Medulla oblongata (tissue), 1 donor: ENCODE measurements around the gene RNF115.
"Not testable (repeated sequence)": the region's sequence is repeated elsewhere in the genome, so short reads cannot be mapped to it uniquely, and the experiment has no call there.

Source experiments
- DNase-seq: peaks from one replicate; pipeline ENCODE4 v3.0.0-alpha.2; 2015; ENCODE audit errors: extremely low spot score

The RNF115 gene

GRCh38 chr1:145823565-145824498, at the start of gene RNF115, which contains the start of gene POLR3C:
Gene RNF115, minus strand, starts transcription at chr1:145824095. Its CDS starts 222 bp downstream, at chr1:145823873.
Gene POLR3C, plus strand, starts transcription at chr1:145824200. Its CDS starts 1,577 bp downstream, at chr1:145825777.
- DNase-seq = peak; percentile 90

DNA sequence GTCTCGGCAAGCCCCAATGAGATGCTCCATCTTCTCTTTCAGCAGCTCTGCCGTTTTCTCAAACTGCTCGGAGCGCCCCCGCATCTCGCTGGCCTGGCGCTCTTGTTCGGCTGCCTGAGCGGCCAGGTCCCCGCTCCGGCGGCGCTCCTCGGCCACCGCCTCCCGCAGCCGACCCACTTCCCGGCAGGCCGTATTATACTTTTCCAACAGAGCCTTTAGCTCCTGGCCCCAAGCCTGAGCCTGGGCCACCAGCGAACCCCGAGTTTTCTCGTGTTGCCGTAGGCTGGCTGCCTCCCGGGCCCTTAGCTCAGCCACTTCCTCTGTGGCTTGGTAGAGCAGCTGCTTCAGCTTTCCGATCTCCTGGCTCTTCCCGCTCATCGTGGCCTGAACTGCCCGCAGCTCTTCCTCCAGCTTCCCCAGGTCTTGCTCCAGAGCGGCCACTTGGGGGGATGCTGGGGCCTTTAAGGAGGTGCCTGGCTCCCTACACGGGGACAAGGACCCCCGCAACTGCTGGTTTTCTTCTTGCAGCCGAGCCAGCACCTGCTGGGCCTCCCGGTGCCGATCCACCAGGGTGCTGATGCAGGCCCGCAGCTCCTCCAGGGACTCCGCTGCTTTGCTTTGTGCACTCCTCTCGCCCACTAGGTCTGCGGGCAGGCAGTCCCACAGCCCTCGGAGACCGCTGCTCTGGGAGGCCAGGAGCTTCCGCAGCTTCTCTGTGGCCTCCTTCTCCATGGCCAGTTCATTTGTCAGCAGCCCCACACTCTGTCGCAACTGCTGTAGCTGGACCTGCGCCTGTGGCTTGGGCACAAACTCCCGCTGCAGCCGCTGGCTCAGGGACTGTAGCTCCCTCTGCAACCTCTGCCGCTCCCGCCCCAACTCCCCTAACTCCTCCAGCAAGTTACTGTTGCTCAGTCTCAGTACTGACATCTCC, 48.4 kb upstream of the RNF115 start:
- peak; percentile 46 for DNase-seq

DNA sequence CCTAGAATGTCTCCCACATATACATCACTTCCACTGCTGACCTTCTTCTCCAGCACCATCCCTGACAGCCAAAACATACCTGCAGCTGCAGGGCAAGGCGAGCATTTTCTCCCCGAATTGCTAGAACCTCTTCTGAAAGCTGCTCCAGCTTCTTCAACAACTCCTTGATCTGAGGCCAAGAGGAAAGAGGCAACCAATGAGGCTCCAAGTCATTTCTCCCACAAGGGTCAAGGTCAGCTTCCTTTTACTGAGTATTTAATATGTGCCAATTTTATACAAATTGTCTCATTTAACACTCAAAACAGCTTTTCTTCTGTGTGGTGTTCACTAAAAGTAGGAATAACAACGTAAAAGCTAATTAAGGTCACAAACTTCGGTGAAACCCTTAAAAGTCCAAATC, 44.3 kb upstream of the RNF115 start:
- DNase-seq = no peak

- DNase-seq = no peak
Measured at GRCh38 chr1:145863282-145864018, 39.6 kb upstream of the RNF115 start.

DNA sequence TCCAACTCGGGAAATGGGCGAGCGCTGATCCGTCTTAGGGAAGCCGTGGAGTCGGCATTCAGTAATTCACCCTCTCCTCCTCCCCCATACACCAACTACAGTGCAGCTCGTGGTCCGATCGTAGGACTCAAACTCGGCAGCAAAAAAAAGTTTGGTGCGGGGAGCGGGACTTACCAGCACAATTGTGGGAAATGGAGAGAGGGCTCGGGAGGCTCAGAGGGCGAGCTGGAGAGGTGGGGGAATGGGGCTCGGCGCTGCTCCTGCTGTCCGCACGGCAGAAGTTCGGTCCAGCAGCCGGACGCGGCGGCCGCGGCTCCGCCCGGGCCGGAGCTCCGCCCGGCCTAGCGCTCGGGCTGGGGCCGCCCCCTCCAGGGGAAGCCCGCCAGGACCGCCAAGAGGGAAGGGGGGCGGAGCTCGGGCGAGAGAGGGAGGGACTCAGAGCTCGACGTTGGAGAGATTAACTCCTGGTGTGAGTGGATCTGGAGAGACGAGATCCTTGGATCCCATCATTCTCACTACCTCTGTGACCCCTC, 35.7 kb upstream of the RNF115 start:
- peak; percentile 93 for DNase-seq

- DNase-seq = peak; percentile 95
Measured at GRCh38 chr1:145858901-145859490, 35.1 kb upstream of the RNF115 start, which contains the start of gene PIAS3. Gene PIAS3, minus strand, starts transcription at chr1:145859081. Its CDS starts 91 bp downstream, at chr1:145858990.

GRCh38 chr1:145858238-145858900, 34.5 kb upstream of the RNF115 start:
- peak; percentile 29 for DNase-seq

GRCh38 chr1:145857170-145857569, 33.3 kb upstream of the RNF115 start:
- no peak for DNase-seq

DNA sequence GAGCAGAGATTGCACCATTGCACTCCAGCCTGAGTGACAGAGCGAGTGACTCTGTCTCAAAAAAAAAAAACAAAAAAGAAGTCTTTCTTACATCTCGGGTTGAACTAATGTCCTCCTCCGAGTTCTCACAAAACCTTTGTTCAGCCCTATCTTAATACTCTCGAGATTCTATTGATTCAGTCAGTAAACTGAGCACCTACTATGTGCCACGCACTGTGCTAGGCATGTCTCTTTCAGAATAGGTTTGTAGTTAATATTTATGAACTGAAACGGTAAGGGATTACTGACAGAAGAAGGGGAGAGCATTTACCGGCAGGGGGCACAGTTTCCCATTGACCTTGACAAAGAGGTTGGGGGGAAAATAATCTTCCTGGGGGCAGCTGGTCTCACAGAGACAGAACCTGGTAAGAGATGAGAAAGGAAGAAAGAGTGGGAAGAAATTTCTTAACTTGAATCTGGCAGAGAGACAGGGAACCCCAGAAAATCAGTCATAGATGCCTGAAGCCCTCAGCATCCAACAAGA, 31.6 kb upstream of the RNF115 start:
- DNase-seq = no peak

DNA sequence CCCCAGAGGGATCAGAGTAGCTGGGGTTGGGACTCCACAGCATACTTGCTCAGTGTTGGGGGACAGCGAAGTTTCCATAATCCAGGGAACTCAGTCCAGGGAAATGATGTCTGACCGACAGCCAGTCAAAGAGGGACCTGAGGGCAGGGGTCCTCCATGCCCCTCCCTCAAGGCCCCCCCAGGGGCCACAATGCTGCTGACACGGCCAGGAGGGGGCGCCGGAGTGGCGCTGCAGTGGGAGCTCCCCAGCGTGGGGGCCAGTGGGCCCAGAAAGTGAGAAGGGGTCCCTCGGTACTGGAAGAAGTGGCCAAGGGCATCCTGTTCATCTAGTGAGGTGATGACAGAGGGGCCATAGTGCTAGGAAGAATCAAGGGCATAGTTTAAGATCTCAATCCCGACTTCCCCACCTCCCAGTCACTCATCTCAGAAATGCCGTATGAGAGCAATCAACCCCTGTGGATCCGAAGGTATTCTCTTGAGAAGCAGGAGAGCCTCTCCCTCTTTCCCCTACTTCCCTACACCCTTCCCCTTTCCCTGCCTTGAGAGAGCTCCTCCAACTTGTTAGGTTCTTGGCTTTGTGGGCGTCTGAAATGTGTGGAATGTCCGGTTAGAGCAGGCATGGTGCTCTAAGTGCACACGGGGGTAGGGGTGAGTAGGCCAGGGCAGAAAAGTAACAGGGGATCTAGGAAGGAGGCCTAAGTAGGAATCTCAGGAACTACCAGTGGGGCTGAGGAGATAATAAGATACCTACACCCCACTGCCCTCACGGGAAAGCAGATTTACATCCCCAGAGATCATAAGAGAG, 25.7 kb upstream of the RNF115 start:
- DNase-seq = no peak

- no peak for DNase-seq
Measured at GRCh38 chr1:145847827-145848226, 23.9 kb upstream of the RNF115 start.

- peak; percentile 39 for DNase-seq
Measured at GRCh38 chr1:145846201-145846612, 22.3 kb upstream of the RNF115 start.

- peak; percentile 83 for DNase-seq
Measured at GRCh38 chr1:145845514-145846161, 21.7 kb upstream of the RNF115 start, which contains the start of gene NUDT17. Gene NUDT17, plus strand, starts transcription at chr1:145845630. Its CDS starts 11 bp downstream, at chr1:145845641.

- peak; percentile 51 for DNase-seq
Measured at GRCh38 chr1:145845144-145845513, 21.2 kb upstream of the RNF115 start.

DNA sequence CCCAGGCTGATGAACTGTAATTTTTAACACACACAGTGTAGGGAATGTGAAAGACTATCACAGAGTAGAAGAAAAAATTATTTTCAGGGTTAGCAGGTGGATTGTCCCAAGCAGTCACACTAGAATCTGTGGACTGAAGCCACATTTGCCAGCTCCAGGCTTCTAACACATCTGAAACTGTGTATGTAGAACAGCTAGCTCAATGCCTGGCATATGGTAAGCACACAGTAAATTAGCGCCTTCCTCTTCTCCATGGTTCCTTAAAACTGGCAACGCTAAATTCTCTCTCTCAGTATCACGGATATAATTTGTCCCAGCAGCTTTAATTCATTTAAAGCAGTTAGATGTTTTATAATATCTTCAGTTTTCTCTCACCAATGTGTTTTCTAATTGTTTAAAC, 19.1 kb upstream of the RNF115 start:
- no peak for DNase-seq

- DNase-seq = no peak
Measured at GRCh38 chr1:145837656-145838055, 13.8 kb upstream of the RNF115 start.

DNA sequence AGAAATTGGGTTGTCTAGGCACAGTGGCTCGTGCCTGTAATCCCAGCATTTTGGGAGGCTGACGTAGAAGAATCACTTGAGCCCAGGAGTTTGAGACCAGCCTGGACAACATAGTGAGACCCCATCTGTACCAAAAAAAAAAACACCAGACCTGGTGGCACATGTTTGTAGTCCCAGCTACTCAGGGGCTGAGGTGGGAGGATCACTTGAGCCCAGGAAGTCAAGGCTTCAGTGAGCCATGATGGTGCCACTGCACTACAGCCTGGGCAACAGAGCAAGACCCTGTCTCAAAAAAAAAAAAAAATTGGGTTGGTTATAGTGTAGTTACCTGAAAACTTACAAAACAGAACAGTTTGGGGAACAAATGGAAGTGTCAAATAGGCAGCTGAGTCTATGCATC, 6.9 kb upstream of the RNF115 start:
- DNase-seq = not testable (repeated sequence)

DNA sequence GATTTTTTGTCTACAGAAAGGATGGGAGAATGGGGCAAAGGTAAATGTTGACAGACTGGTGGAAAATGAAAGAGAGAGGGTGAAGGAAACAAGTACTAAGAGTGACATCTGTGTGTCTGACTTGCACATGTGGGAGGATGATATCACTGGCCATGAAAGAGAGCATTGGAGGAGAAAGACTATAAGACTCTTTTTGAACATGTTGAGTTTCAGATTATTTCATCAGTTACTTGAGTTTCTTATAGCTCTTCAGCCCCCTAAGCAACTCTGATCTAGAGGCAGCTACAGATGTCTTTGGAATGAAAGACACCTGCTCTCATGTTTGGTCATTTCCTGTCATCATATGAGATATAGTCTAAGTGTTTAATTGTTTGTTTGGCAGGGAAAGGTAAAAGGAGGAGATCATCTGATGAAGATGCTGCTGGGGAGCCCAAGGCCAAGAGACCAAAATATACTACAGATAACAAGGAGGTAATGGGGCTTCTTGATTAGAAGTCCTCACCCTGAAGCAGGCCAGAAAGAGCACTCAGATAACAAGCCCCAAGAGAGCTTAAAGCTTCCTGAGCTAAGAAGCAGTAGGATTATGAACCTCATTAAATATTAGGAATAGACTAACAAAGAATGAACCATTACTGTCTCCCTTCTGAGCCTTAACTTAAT, 4.6 kb upstream of the RNF115 start:
- DNase-seq = no peak
